HepG2 (cell line): ENCODE results near the gene B3GNT8. TPM values are rescaled to one million over a fixed set of nuclear protein-coding genes. Genes with fewer than 3 reads are reported as not detected.

ENCODE experiments used
- GPN1 ChIP-seq: sonication (generic); formaldehyde crosslinking; IDR thresholded peaks from 2 replicates; pipeline ENCODE4 v1.5.1; 2020; ENCODE audit warnings: missing genetic modification reagents, borderline replicate concordance
- MNT ChIP-seq: fragments of 450-650 bp; IDR thresholded peaks from 2 replicates; pipeline ENCODE4 v1.6.1; 2016
- MYC ChIP-seq: sonication (generic); formaldehyde crosslinking; IDR thresholded peaks from 2 replicates; pipeline ENCODE4 v1.9.0; 2021; ENCODE audit warnings: missing genetic modification reagents, borderline replicate concordance
- NFRKB ChIP-seq: fragments of 450-650 bp; IDR thresholded peaks from 2 replicates; pipeline ENCODE4 v1.6.1; 2017
- PRPF4 ChIP-seq: fragments of 200-400 bp; formaldehyde crosslinking; IDR thresholded peaks from 2 replicates; pipeline ENCODE4 v1.6.1; 2016; ENCODE audit warnings: low read length, low read depth; ENCODE audit not compliant: poor library complexity, severe bottlenecking
- SIN3B ChIP-seq: fragments of 150-350 bp; IDR thresholded peaks from 2 replicates; pipeline ENCODE4 v1.6.1; 2014; ENCODE audit warnings: low read length
- SMARCC2 ChIP-seq: fragments of 450-650 bp; IDR thresholded peaks from 2 replicates; pipeline ENCODE4 v1.6.1; 2017; ENCODE audit warnings: antibody characterized with exemption, mild to moderate bottlenecking
- SYNCRIP ChIP-seq: fragments of 200-400 bp; formaldehyde crosslinking; IDR thresholded peaks from 2 replicates; pipeline ENCODE4 v1.6.1; 2018; ENCODE audit warnings: mild to moderate bottlenecking, low read depth, low read length; ENCODE audit not compliant: insufficient read depth
- TAF1 ChIP-seq: sonication (generic); formaldehyde crosslinking; IDR thresholded peaks from 2 replicates; pipeline ENCODE4 v1.4.0; 2020; ENCODE audit warnings: missing genetic modification reagents
- TERF1 ChIP-seq: sonication (generic); formaldehyde crosslinking; IDR thresholded peaks from 2 replicates; pipeline ENCODE4 v1.8.0; 2022; ENCODE audit warnings: mild to moderate bottlenecking, missing genetic modification reagents, moderate library complexity
- TGIF2 ChIP-seq: IDR thresholded peaks from 2 replicates; pipeline ENCODE4 v1.6.1; 2016; ENCODE audit warnings: control low read depth, missing compliant biosample characterization
- ZBTB20 ChIP-seq: sonication (generic); formaldehyde crosslinking; IDR thresholded peaks from 2 replicates; pipeline ENCODE4 v1.8.1; 2023; ENCODE audit warnings: missing genetic modification reagents, low read depth, mild to moderate bottlenecking, borderline replicate concordance
- ZBTB25 ChIP-seq: IDR thresholded peaks from 2 replicates; pipeline ENCODE4 v1.6.1; 2018; ENCODE audit warnings: missing genetic modification reagents
- ZBTB8A ChIP-seq: sonication (generic); formaldehyde crosslinking; IDR thresholded peaks from 2 replicates; pipeline ENCODE4 v1.4.0; 2020; ENCODE audit warnings: mild to moderate bottlenecking, low read depth, missing genetic modification reagents, borderline replicate concordance
- ZFAT ChIP-seq: sonication (generic); formaldehyde crosslinking; conservative IDR thresholded peaks from 2 replicates; pipeline ENCODE4 v1.8.1; 2023; ENCODE audit warnings: missing genetic modification reagents, inconsistent platforms
- ZNF282 ChIP-seq: fragments of 450-650 bp; IDR thresholded peaks from 2 replicates; pipeline ENCODE4 v1.6.1; 2018; ENCODE audit not compliant: partially characterized antibody
- ZNF609 ChIP-seq: sonication (generic); formaldehyde crosslinking; IDR thresholded peaks from 2 replicates; pipeline ENCODE4 v1.4.0; 2020; ENCODE audit warnings: mild to moderate bottlenecking, missing genetic modification reagents, borderline replicate concordance
- ZNF644 ChIP-seq: IDR thresholded peaks from 2 replicates; pipeline ENCODE4 v1.6.1; 2016; ENCODE audit warnings: low read depth
- ZNF800 ChIP-seq: sonication (generic); formaldehyde crosslinking; IDR thresholded peaks from 2 replicates; pipeline ENCODE4 v1.4.0; 2020; ENCODE audit warnings: missing genetic modification reagents
- polyA plus RNA-seq, 8 experiments: library from polyadenylated mRNA; depleted of rRNA in 3 of 8; stranded (reverse) in 7 of 8; unstranded in 1 of 8; fragments of >200 nt; fragmentation: Illumina TruSeq in 4 of 8; extraction: Trizol in 4 of 8; gene quantifications; 2 replicates each; pipeline versions ENCODE4 v1.2.1 to v1.2.3, GENCODE V29; 2011 to 2016; ENCODE audit warnings: low read depth in 4 of 8, missing spikeins in 1 of 8, mixed read lengths in 1 of 8; ENCODE audit not compliant: insufficient read depth in 1 of 8
- total RNA-seq, 5 experiments: library from RNA; depleted of rRNA; stranded (reverse); fragments of >200 nt; fragmentation: Illumina TruSeq; extraction: Trizol; gene quantifications; 2 replicates each; pipeline ENCODE4 v1.2.3, GENCODE V29; 2016; ENCODE audit warnings: low read depth in 1 of 5

Gene B3GNT8
- total and polyA plus RNA-seq, 2 of the 13 experiments (the other 11 are each of a cell fraction or from before 2014, with no cell fraction given) = 0.26 to 1.9 TPM

GRCh38 chr19:41439441-41440222 is 12.5 kb upstream of the B3GNT8 start, which contains the start of gene DMAC2 (continued):
- TF ChIP-seq ZNF609 (CRISPR knock-in tag) = peak; percentile 37; the same call in 1 of the 2 replicates
- TF ChIP-seq ZBTB20 (CRISPR knock-in tag) = no peak
- TF ChIP-seq MYC (CRISPR knock-in tag) = peak; percentile 60; the same call in 1 of the 2 replicates
- TF ChIP-seq ZBTB8A (CRISPR knock-in tag) = no peak; the same call in 1 of the 2 replicates
- no peak for TF ChIP-seq PRPF4
- peak; percentile 93 for TF ChIP-seq TAF1 (CRISPR knock-in tag)
- no peak for TF ChIP-seq GPN1 (CRISPR knock-in tag)
- no peak; the same call in 1 of the 2 replicates for TF ChIP-seq ZBTB25 (CRISPR knock-in tag)
- 0 out of 2 replicates have a peak, but pooled peaks have one; percentile 42 for TF ChIP-seq ZNF800 (CRISPR knock-in tag)
- no peak for TF ChIP-seq ZNF644 (CRISPR knock-in tag)
- TF ChIP-seq TERF1 (CRISPR knock-in tag) = no peak
- TF ChIP-seq ZFAT = no peak
- TF ChIP-seq NFRKB = peak; percentile 60; the same call in 1 of the 2 replicates
- no peak for TF ChIP-seq MNT
- TF ChIP-seq SYNCRIP = no peak
- TF ChIP-seq SIN3B = peak; percentile 89
- no peak for TF ChIP-seq SMARCC2
- TF ChIP-seq ZNF282 = no peak
- peak; percentile 43; the same call in 1 of the 2 replicates for TF ChIP-seq TGIF2 (CRISPR knock-in tag)
